Thoracic aorta (tissue), 2 donors: ENCODE results near the gene HYAL4. TPM values are rescaled to one million over a fixed set of nuclear protein-coding genes. Genes with fewer than 3 reads are reported as not detected.

Experiments used
- ATAC-seq: fragments of 150-250 bp; one replicate; pipeline ENCODE4 v1.8.0; 2017; ENCODE audit warnings: low read depth; ENCODE audit not compliant: insufficient number of reproducible peaks, low FRiP score
- DNase-seq: peaks from one replicate; pipeline ENCODE4 v3.0.0-alpha.2; 2020; ENCODE audit warnings: low spot score
- H3K27ac ChIP-seq, 2 donors: fragments of 200-600 bp; sonication (generic); 1 replicate in 1 of 2; 2 replicates in 1 of 2; pipeline ENCODE4 v1.5.1; 2016; ENCODE audit warnings: mild to moderate bottlenecking in 2 of 2, moderate library complexity in 2 of 2
- H3K27me3 ChIP-seq: fragments of 200-600 bp; sonication (generic); replicated peaks from 2 replicates; pipeline ENCODE4 v1.6.0; 2016; ENCODE audit warnings: mild to moderate bottlenecking; ENCODE audit not compliant: insufficient read depth
- H3K36me3 ChIP-seq: fragments of 200-600 bp; sonication (generic); one replicate; pipeline ENCODE4 v1.5.1; 2016
- H3K4me1 ChIP-seq, 2 donors: fragments of 200-600 bp; sonication (generic); 1 replicate in 1 of 2; 2 replicates in 1 of 2; pipeline versions ENCODE4 v1.5.1 to v1.6.0; 2016; ENCODE audit warnings: low read depth in 2 of 2, mild to moderate bottlenecking in 1 of 2; ENCODE audit not compliant: control insufficient read depth in 1 of 2
- H3K4me3 ChIP-seq: fragments of 200-600 bp; sonication (generic); 2 replicates; pipeline ENCODE4 v1.5.1; 2016; ENCODE audit warnings: mild to moderate bottlenecking
- H3K9me3 ChIP-seq: fragments of 200-600 bp; sonication (generic); 2 replicates; pipeline ENCODE4 v1.5.1; 2016
- total RNA-seq, 2 donors: library from RNA; depleted of rRNA; stranded (reverse); fragments of >200 nt; gene quantifications; one replicate each; pipeline versions ENCODE4 v1.1.0 to v1.2.3, GENCODE V29; 2016
- TF ChIP-seq, protein P1 (sequence below): fragments of 200-600 bp; sonication (generic); IDR thresholded peaks from one replicate; pipeline ENCODE4 v1.5.1; 2019; ENCODE audit warnings: antibody characterized with exemption

Gene HYAL4
- total RNA-seq, 2 donors from 2014 or later: not detected

DNA sequence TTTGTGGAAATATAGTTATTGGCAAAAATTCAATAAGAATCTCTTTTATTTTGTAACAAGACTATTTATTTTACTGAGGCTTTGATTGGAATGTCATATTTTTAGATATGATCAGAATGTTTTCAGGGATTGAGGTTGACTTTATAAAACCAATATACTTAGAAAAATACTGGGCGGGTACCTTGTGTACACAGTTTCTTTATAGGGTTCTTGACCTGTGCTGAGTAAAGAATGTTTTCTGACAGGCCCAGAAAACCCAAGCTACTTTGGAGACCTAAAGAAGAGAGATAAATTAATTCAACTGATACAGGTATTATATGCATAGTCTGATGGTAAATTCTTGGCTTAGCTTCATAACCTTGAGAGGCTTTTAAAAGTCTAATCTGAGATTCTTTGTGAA lies 56.1 kb downstream of the HYAL4 start:
- Histone ChIP-seq H3K4me3 (no peak overlapping the region), H3K27ac (no peak overlapping the region), H3K9me3 (no peaks in the 10 kb centered on the region), H3K27me3 (no peaks in the 10 kb centered on the region), H3K36me3 (no peaks in the 10 kb centered on the region), H3K4me1 (no peaks in the 10 kb centered on the region)
- TF ChIP-seq, protein P1, sequence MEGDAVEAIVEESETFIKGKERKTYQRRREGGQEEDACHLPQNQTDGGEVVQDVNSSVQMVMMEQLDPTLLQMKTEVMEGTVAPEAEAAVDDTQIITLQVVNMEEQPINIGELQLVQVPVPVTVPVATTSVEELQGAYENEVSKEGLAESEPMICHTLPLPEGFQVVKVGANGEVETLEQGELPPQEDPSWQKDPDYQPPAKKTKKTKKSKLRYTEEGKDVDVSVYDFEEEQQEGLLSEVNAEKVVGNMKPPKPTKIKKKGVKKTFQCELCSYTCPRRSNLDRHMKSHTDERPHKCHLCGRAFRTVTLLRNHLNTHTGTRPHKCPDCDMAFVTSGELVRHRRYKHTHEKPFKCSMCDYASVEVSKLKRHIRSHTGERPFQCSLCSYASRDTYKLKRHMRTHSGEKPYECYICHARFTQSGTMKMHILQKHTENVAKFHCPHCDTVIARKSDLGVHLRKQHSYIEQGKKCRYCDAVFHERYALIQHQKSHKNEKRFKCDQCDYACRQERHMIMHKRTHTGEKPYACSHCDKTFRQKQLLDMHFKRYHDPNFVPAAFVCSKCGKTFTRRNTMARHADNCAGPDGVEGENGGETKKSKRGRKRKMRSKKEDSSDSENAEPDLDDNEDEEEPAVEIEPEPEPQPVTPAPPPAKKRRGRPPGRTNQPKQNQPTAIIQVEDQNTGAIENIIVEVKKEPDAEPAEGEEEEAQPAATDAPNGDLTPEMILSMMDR: no peak
- ATAC-seq: no peak
- no peak for DNase-seq

DNA sequence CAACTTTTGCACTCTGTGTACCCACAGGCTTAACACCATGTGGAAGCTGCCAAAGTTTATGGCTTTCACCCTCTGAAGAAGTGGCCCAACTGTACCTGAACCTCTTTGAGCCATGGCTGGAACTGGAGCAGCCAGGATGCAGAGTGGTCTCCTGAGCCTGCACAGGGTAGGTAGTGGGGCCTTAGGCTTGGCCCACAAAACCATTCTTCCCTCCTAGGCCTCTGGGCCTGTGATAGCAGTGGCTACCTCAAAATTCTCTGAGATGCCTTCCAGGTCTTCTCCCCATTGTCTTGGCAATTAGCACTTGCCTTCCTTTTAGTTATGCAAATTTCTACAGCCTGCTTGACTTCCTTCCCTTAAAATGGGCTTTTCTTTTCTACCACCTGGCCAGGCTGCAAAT lies 60.7 kb downstream of the HYAL4 start:
- ATAC-seq (no peak), DNase-seq (no peak)
- TF ChIP-seq, protein P1: no peak

DNA sequence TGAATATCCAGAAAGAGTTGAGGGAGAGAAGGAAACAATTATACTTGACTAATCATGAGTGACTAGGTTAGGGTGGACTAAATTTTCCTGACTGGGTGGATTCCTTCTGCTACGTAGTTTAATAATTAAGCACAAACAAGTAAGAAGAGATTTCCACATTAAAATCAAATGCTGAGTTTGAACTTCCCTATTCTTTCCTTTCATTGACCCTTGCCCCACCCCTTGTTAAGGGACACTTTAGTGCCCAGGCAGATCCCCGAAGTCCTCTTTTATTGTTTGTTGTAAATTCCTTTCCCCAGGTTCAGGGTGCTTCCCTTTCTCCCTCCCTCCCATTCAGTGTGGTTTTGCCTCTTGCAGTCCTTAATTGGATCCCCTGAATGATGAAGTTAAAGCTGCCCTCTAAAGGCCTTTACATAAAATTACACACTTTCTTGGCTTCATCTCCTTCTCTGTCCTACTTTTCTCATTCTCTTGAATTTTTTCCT lies 71.3 kb downstream of the HYAL4 start:
- Histone ChIP-seq H3K9me3 (no peaks in the 10 kb centered on the region), H3K4me3 (no peak overlapping the region), H3K27ac (no peak overlapping the region), H3K27me3 (no peaks in the 10 kb centered on the region), H3K4me1 (no peaks in the 10 kb centered on the region), H3K36me3 (no peaks in the 10 kb centered on the region)
- DNase-seq: no peak
- no peak for ATAC-seq
- TF ChIP-seq, protein P1: peak; percentile 8

More for the DNA sequence above, 60.7 kb downstream of the HYAL4 start:
- H3K9me3 ChIP-seq: no peaks in the 10 kb centered on the region
- H3K4me3 ChIP-seq: no peak overlapping the region
- H3K4me1 ChIP-seq: no peaks in the 10 kb centered on the region
- H3K27ac ChIP-seq: no peak overlapping the region
- H3K27me3 ChIP-seq: no peaks in the 10 kb centered on the region
- no peaks in the 10 kb centered on the region for H3K36me3 ChIP-seq

DNA sequence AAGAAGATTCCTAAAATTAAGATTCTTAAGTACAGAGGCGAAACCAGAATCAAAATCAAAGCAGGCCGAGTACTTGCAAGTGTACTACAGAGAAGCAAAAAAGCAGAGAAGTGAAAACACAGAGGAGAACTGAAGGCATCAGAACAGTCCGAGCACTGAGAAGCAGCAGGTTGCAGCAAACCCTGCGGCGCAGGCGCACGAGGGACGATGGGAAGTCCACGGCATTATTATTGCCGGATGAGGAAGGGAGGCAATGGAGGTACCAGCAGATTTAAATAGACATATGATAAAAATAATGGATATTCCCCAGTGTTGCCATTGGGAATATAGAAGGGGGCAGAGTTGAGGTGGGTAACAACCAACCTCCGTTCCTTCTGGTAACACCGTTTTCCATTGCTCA lies 72.9 kb downstream of the HYAL4 start:
- H3K9me3 ChIP-seq: no peaks in the 10 kb centered on the region
- no peak overlapping the region for H3K27ac ChIP-seq
- no peaks in the 10 kb centered on the region for H3K27me3 ChIP-seq
- no peak for DNase-seq
- H3K4me3 ChIP-seq: no peak overlapping the region
- H3K36me3 ChIP-seq: no peaks in the 10 kb centered on the region
- ATAC-seq: no peak
- TF ChIP-seq, protein P1: no peak
- no peaks in the 10 kb centered on the region for H3K4me1 ChIP-seq

DNA sequence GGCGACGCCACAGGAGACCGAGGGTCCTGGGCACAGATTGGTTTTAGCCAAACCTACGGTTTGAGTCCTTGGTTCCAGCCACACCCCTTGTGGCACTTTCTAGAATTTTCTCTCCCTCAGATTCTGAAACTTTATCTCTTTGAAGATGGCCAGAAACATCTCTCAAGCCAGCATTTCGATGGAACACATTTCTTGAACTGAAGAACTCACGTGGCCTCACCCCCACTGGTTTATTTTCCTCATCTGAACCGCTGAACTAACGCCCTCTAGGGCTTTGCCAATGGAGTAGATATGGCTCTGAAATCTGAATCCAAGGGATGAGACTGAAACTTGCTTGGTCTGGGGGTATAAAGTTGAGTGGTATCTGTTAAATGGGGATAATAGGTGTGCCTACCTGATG lies 73.3 kb downstream of the HYAL4 start:
- DNase-seq (no peak), ATAC-seq (no peak)
- H3K36me3 ChIP-seq: no peaks in the 10 kb centered on the region
- H3K4me3 ChIP-seq: no peak overlapping the region
- no peaks in the 10 kb centered on the region for H3K9me3 ChIP-seq
- H3K4me1 ChIP-seq: no peaks in the 10 kb centered on the region
- TF ChIP-seq, protein P1: no peak
- no peak overlapping the region for H3K27ac ChIP-seq
- no peaks in the 10 kb centered on the region for H3K27me3 ChIP-seq
